Hematopoietic multipotent progenitor cell (in vitro differentiated cells): ENCODE results near the gene SET. TPM values are rescaled to one million over a fixed set of nuclear protein-coding genes. Genes with fewer than 3 reads are reported as not detected.
A peak's percentile ranks its signal among the peaks of the same experiment; 100 is the strongest.

ENCODE experiments used
- DNase-seq, 3 donors: peaks; one replicate each; pipeline ENCODE4 v3.0.0-alpha.2; 2011 to 2015; ENCODE audit warnings: low read depth in 2 of 3, low spot score in 2 of 3
- small RNA-seq: library from RNA; depleted of rRNA; stranded (forward); fragments of <200 nt; gene quantifications from one replicate; pipeline ENCODE3, GENCODE V24; 2012
- total RNA-seq: library from RNA; depleted of rRNA; stranded (reverse); fragments of >200 nt; gene quantifications from one replicate; pipeline ENCODE4 v1.2.3, GENCODE V29; 2012

SET gene
- total RNA-seq, 1 donor: 123 TPM

DNA sequence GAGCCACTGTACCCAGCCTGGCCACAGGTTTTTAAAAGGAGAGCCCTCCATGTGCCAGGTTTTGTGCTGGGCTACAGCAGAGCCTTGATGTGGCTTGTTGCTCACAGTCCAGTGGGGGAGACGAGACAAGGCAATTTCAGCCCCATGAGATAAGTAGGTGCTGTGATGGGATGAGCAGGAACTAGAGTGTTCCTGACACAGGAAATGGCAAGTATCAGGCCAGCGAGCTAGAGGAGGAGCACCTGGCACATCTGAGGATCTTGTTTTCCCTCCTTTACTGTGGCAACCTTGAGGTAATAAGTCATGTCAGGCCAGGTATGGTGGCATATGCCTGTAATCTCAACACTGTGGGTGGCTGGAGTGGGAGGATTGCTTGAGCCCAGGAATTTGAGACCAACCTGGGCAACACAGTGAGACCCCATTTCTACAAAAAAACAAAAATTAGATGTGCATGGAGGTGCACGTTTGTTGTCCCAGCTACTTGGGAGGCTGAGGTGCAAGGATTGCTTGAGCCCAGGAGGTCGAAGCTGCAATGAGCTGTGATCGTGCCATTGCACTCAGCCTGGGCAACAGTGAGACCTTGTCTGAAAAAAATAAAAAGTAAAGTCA is 38.7 kb downstream of the SET start:
- DNase-seq: no peak

DNA sequence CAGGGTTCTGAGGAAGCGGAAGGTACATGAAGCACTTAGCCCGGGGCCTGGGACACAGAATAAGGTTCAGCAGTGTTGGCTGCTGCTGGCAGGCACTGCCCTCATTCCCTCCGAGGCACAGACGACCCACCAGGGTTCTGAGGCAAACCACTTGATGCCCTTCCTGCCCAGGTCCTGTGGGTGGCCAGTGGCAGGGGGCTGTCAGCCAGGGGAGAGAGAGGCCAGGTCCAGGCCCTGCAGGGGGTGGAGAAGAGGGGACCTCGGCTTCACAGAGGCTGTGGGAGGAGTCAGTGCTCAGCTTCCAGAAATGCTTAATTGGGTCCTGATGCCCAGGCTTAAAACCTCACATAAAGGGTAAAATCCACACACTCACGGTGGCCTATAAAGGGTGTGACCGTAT is 39.3 kb downstream of the SET start:
- no peak for DNase-seq

GRCh38 chr9:128729302-128729701 is 40.3 kb downstream of the SET start:
- no peak for DNase-seq

GRCh38 chr9:128729766-128730517 is 40.9 kb downstream of the SET start:
- no peak for DNase-seq

DNA sequence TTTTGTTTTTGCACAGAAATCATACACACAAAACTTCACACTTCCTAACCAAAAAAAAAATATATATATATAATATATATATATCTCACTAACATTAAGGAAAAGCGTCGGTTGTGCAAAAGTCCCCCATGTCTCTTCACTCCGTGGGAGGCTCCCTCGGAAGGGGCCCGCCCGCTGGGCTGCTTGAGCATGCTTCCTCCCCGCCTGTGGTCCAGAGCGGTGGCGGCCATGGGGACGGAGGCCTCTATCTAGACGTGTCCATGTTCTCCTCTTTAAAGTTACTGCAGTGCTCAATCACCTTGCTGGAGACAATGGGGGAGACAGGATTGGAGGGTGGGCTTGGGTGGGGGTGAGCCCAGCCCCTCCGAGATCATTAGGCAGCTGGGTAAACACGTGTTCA is 42.1 kb downstream of the SET start:
- no peak for DNase-seq

- no peak for DNase-seq
These were observed 42.7 kb downstream of the SET start for GRCh38 chr9:128731691-128732090.

DNA sequence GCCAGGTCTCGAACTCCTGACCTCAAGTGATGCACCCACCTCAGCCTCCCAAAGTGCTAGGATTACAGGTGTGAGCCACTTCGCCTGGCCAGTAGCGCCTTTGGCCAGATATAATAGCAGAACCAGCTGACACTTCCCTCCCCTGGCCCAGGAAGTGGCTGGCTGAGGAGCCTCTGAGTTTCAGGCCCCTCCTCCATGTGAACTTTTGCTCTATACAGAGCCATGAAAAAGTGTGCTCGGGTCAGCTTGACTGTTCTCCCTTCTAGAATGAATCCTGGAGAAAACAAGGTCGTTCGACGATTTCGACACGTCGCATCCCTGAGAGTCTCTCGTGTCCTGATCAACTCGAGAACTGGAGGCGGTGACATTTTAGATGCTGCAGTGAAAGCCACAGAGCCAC is 43.6 kb downstream of the SET start:
- DNase-seq: no peak

DNA sequence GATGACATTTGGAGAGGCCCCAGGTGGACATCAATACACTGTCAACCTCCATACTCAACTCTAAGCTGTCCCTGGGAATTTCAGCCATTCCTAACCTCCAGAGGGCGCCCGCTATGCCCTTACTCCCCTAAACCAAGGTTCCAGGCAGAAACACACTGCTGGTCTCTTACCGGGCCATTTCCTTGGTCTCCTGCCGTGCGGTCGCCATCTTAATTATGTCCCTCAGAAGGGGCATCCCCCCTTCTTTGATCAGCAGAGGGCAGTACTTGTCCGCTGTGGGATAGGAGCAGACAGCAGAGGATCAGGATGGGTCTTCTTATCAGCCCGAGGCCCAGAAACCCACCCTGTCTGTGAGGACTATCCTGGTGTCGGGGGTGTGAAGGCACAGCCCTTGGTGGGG is 44.2 kb downstream of the SET start:
- DNase-seq: peak in 2 of 3 donors; percentile 73

DNA sequence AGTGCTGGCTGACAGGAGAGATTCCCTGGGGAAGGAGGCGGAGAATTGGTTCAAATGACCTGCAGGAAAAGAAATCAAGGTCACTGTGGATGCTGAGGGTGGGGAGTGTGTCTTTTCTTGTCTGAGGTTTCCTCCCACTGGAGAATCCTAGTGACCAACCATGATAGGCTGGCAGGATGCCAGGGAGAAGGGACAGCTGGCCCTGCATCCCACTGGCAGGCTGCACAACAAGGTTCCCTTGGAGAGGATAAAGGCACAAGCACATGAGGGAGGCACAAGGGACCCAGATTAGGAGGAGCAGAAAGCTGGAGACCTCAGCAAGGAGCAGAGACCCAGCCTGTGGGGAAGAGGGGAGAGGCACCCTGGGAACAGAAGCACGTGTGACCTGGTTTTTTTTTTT is 46.4 kb downstream of the SET start:
- DNase-seq: no peak

- no peak for DNase-seq
These were observed 53.4 kb downstream of the SET start for GRCh38 chr9:128742401-128742800.

- DNase-seq: no peak
These were observed 54.4 kb downstream of the SET start for GRCh38 chr9:128743421-128743820.

Small RNA genes lying within 50 kb of the gene (small RNA-seq; reads per million reads assigned to genes)
- not detected for gene RF00017
- gene RN7SL560P: not detected

Other genes with a start within 250 kb of the SET start
- 29.4 TPM for gene ODF2, start 233.2 kb upstream of the SET start, total RNA-seq
- 32.6 TPM for gene GLE1, start 184.5 kb upstream of the SET start, total RNA-seq
- 140 TPM for gene SPTAN1, start 136.6 kb upstream of the SET start, total RNA-seq
- gene DYNC2I2, start 32.4 kb upstream of the SET start, total RNA-seq: 67.6 TPM
- 22.4 TPM for gene PKN3, start 13.3 kb downstream of the SET start, total RNA-seq
- 73.0 TPM for gene ZDHHC12, start 34.9 kb downstream of the SET start, total RNA-seq
- gene ZER1, start 82.7 kb downstream of the SET start, total RNA-seq: 73.2 TPM
- 21.3 TPM for gene TBC1D13, start 98.0 kb downstream of the SET start, total RNA-seq
- gene ENDOG, start 129.3 kb downstream of the SET start, total RNA-seq: 42.8 TPM
- gene SPOUT1, start 140.6 kb downstream of the SET start, total RNA-seq: 63.6 TPM
- gene KYAT1, start 192.7 kb downstream of the SET start, total RNA-seq: 12.1 TPM
- 61.4 TPM for gene LRRC8A, start 192.9 kb downstream of the SET start, total RNA-seq
- 3.2 TPM for gene PHYHD1, start 231.8 kb downstream of the SET start, total RNA-seq